Left cardiac atrium (tissue), 4 donors: ENCODE measurements around the gene TP53INP2. TPM values are rescaled to one million over a fixed set of nuclear protein-coding genes. Genes with fewer than 3 reads are reported as not detected.
"Not testable (repeated sequence)": the region's sequence is repeated elsewhere in the genome, so short reads cannot be mapped to it uniquely, and the experiment has no call there.

Experiments
- ATAC-seq, 2 donors: fragments of 200-7000 bp; cut with Tn5 transposase; one replicate each; pipeline ENCODE4 v1.9.1; 2020; ENCODE audit warnings: mild to moderate bottlenecking in 2 of 2, moderate library complexity in 2 of 2
- DNase-seq: peaks from one replicate; pipeline ENCODE4 v3.0.0-alpha.2; 2020
- intact Hi-C, 2 donors: fragments of 100-400 bp; cut with DNase I; formaldehyde crosslinking; loops; one replicate each; pipeline versions ENCODE4 v1.14.1 to v1.15.1; 2022 to 2023
- total RNA-seq, 2 donors: library from RNA; stranded (reverse); fragmentation: NEBNext Ultra II Directional; extraction: Animal tissue kit (Norgen Biotek cat#: 25700); gene quantifications; one replicate each; pipeline ENCODE4 v1.2.1, GENCODE V29; 2021
- donor health status: DM: no; HTN: yes; CAD: no.
- donor health status: DM: no; HTN: yes; CAD: no; lungs with severe emphysema.
- donor health status: DM: yes; HTN: yes; CAD: no.
- donor health status: Dilated cardiomyopathy.

The TP53INP2 gene
- total RNA-seq, 2 donors from 2014 or later, result 85.0 to 117 TPM

- ATAC-seq (no peak), DNase-seq (no peak)
- intact Hi-C loops, result no loop called here
These were observed 11.2 kb downstream of the TP53INP2 start for GRCh38 chr20:34715384-34715783.

- intact Hi-C loops, result no loop called here
- DNase-seq, result no peak
These were observed 12.7 kb downstream of the TP53INP2 start for GRCh38 chr20:34716921-34717229.

GRCh38 chr20:34717230-34718095 is 13.3 kb downstream of the TP53INP2 start:
- no peak for ATAC-seq
- no peak for DNase-seq
- intact Hi-C loops, result no loop called here

More at GRCh38 chr20:34716921-34717229, 12.7 kb downstream of the TP53INP2 start:
- no peak for ATAC-seq

- intact Hi-C loops, DNase-seq, ATAC-seq: not testable (repeated sequence)
These were observed 15.3 kb downstream of the TP53INP2 start for GRCh38 chr20:34719242-34720017.

- no peak for DNase-seq
- no peak for ATAC-seq
- intact Hi-C loops, result no loop called here
These were observed 16.1 kb downstream of the TP53INP2 start for GRCh38 chr20:34720266-34720665.

- not testable (repeated sequence) for ATAC-seq, DNase-seq
These were observed 18.4 kb downstream of the TP53INP2 start for GRCh38 chr20:34722560-34722959.

GRCh38 chr20:34724172-34724571 is 20.0 kb downstream of the TP53INP2 start:
- DNase-seq, result no peak
- intact Hi-C loops, result no loop called here

More at GRCh38 chr20:34722560-34722959, 18.4 kb downstream of the TP53INP2 start:
- intact Hi-C loops, result not testable (repeated sequence)

GRCh38 chr20:34729416-34729815 is 25.3 kb downstream of the TP53INP2 start:
- intact Hi-C loops, result no loop called here
- DNase-seq, result no peak
- ATAC-seq, result no peak

More at GRCh38 chr20:34724172-34724571, 20.0 kb downstream of the TP53INP2 start:
- ATAC-seq, result no peak

GRCh38 chr20:34732523-34732922 is 28.4 kb downstream of the TP53INP2 start:
- no peak for DNase-seq
- intact Hi-C loops, result no loop called here
- peak in 1 of 2 donors; percentile 58 for ATAC-seq

- DNase-seq (no peak), ATAC-seq (peak in 1 of 2 donors; percentile 56)
- intact Hi-C loops, result no loop called here
These were observed 32.1 kb downstream of the TP53INP2 start for GRCh38 chr20:34736106-34736735.

GRCh38 chr20:34743039-34743438 is 38.9 kb downstream of the TP53INP2 start:
- intact Hi-C loops, result no loop called here
- DNase-seq, result no peak
- no peak for ATAC-seq

- DNase-seq (no peak), ATAC-seq (no peak)
- intact Hi-C loops, result no loop called here
These were observed 40.2 kb downstream of the TP53INP2 start for GRCh38 chr20:34744340-34744739.

- intact Hi-C loops, result no loop called here
- ATAC-seq (peak; percentile 79 to 84), DNase-seq (no peak)
These were observed 40.7 kb downstream of the TP53INP2 start for GRCh38 chr20:34744847-34745246.

- intact Hi-C loops, result no loop called here
- DNase-seq, result no peak
- no peak for ATAC-seq
These were observed 42.5 kb downstream of the TP53INP2 start for GRCh38 chr20:34746674-34747073.

GRCh38 chr20:34747479-34747878 is 43.3 kb downstream of the TP53INP2 start:
- DNase-seq (no peak), ATAC-seq (no peak)
- intact Hi-C loops, result no loop called here

- intact Hi-C loops, result no loop called here
- no peak for DNase-seq
- ATAC-seq, result no peak
These were observed 44.6 kb downstream of the TP53INP2 start for GRCh38 chr20:34748709-34749108.

GRCh38 chr20:34750484-34750883 is 46.3 kb downstream of the TP53INP2 start:
- intact Hi-C loops, result loop anchor here in 1 of 2 donors (10.0 kb wide), 1 partner anchor 176 kb away; no protein-coding TSS in a partner anchor
- DNase-seq, result no peak
- no peak for ATAC-seq

- ATAC-seq (no peak), DNase-seq (no peak)
- intact Hi-C loops, result loop anchor here in 1 of 2 donors (10.0 kb wide), 1 partner anchor 177 kb away; no protein-coding TSS in a partner anchor
These were observed 47.3 kb downstream of the TP53INP2 start for GRCh38 chr20:34751453-34751852.

GRCh38 chr20:34753706-34754461 is 49.7 kb downstream of the TP53INP2 start:
- no peak for DNase-seq
- ATAC-seq, result no peak
- intact Hi-C loops, result loop anchor here in 1 of 2 donors (10.0 kb wide), 1 partner anchor 179 kb away; no protein-coding TSS in a partner anchor
